Measurements from ENCODE around the gene CRACR2A. TPM values are rescaled to one million over a fixed set of nuclear protein-coding genes. Genes with fewer than 3 reads are reported as not detected.

CRACR2A gene
- polyA plus RNA-seq, 2 donors: 0.38 to 0.57 TPM

DNA sequence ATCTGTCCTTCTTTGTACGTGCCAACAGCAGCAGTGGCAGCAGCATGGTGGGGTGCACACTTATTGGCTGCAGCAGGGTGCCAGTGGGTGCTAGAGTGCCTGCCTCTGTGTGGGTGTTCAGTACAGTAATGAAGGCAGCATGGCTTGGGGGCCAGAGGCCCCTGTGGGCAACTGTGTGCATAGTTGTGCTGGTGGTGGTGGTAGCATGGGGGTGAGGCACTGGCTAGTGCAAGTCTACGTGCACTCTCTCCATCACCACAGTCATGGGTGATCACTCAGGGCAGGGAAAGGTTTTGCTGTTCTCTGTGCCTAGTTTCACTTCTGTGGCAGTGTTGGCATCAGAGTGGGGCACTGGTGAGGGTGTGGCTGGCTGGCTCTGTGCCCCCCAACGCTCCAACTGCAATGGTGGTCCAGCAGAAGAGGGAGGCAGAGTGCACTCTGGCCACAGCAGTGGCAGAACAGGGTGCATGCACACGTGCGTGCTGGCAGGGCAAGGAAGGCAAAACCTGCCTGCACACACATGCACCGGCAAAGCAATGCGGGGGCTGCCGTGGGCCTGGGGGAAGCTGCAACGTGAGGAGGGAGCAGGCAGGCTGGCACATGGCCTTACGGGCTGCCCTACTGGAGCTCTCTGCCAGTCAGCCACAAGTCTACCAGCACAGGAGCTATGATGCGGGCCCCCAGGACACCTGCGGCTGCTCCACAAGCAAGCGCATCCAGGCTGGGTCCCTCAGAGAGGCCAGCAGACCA is 60.1 kb downstream of the CRACR2A start:
- no peaks in the 10 kb centered on the region for H3K36me3 ChIP-seq (ENCODE audit: control insufficient read depth in 2 of 2, insufficient read depth in 2 of 2, low read length in 1 of 2)
- H3K4me1 ChIP-seq (ENCODE audit: control insufficient read depth in 2 of 2, insufficient read depth in 2 of 2, low read length in 1 of 2): no peaks in the 10 kb centered on the region
- H3K27ac ChIP-seq (ENCODE audit: low read depth in 2 of 2, low read length in 1 of 2): no peak overlapping the region
- 80 to 81% methylated on average over 13 of the region's 13 CpGs for WGBS, 2 donors
- no peaks in the 10 kb centered on the region for H3K27me3 ChIP-seq (ENCODE audit: control insufficient read depth in 1 of 2, insufficient read depth in 2 of 2, low read length in 2 of 2)
- H3K9me3 ChIP-seq (ENCODE audit: control insufficient read depth in 2 of 2, insufficient read depth in 1 of 2, low read depth in 1 of 2, low read length in 1 of 2): no peaks in the 10 kb centered on the region
- no peak overlapping the region for H3K4me3 ChIP-seq (ENCODE audit: low read depth in 1 of 2, low read length in 2 of 2)

DNA sequence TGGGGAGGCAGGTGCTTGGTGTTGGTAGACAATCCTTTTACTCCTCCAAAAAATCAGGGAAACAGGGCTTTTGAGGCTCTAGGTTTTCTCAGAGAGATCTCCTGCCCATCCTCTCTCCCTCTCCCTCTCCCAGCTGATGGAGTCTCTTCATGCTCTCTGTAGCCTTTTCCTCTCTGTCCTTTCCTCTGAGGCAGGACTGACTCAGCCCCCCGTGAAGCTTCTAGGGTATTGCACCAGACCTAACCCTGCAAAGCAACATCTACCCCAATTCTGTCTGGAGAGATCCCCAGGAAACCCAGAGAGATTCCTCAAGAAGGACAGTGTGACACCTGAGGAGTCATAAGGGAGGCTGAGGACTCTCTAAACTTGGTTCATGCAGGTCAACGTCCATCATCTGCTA is 66.4 kb downstream of the CRACR2A start:
- H3K4me1 ChIP-seq (ENCODE audit: control insufficient read depth in 2 of 2, insufficient read depth in 2 of 2, low read length in 1 of 2): no peaks in the 10 kb centered on the region
- H3K4me3 ChIP-seq (ENCODE audit: low read depth in 1 of 2, low read length in 2 of 2): no peak overlapping the region
- H3K9me3 ChIP-seq (ENCODE audit: control insufficient read depth in 2 of 2, insufficient read depth in 1 of 2, low read depth in 1 of 2, low read length in 1 of 2): no peaks in the 10 kb centered on the region
- H3K36me3 ChIP-seq (ENCODE audit: control insufficient read depth in 2 of 2, insufficient read depth in 2 of 2, low read length in 1 of 2): no peaks in the 10 kb centered on the region
- H3K27ac ChIP-seq (ENCODE audit: low read depth in 2 of 2, low read length in 1 of 2): no peak overlapping the region
- 81 to 87% methylated on average over 2 of the region's 2 CpGs for WGBS, 2 donors
- no peaks in the 10 kb centered on the region for H3K27me3 ChIP-seq (ENCODE audit: control insufficient read depth in 1 of 2, insufficient read depth in 2 of 2, low read length in 2 of 2)

DNA sequence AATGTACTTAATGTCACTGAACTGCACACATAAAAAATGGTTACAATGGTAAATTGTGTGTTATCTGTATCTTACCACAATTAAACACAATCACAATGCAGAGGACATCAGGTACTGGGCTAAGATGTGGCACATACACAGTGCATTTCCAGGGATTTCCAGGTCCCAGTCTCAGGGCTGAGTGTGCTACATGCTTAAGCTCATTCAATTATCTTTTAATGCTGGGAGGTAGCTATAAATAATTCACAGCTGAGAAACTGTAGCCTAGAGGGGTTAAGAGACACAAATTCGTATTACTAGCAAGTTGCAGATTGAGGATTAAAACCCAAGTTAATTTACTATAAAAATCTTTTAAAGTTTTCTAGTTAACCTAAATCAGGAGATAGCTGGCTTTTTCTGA is 67.1 kb downstream of the CRACR2A start:
- Histone ChIP-seq H3K4me3 (ENCODE audit: low read depth in 1 of 2, low read length in 2 of 2) (no peak overlapping the region), H3K27ac (ENCODE audit: low read depth in 2 of 2, low read length in 1 of 2) (no peak overlapping the region), H3K36me3 (ENCODE audit: control insufficient read depth in 2 of 2, insufficient read depth in 2 of 2, low read length in 1 of 2) (no peaks in the 10 kb centered on the region), H3K4me1 (ENCODE audit: control insufficient read depth in 2 of 2, insufficient read depth in 2 of 2, low read length in 1 of 2) (no peaks in the 10 kb centered on the region), H3K27me3 (ENCODE audit: control insufficient read depth in 1 of 2, insufficient read depth in 2 of 2, low read length in 2 of 2) (no peaks in the 10 kb centered on the region), H3K9me3 (ENCODE audit: control insufficient read depth in 2 of 2, insufficient read depth in 1 of 2, low read depth in 1 of 2, low read length in 1 of 2) (no peaks in the 10 kb centered on the region)
- WGBS, 2 donors: 42 to 63% methylated on average over 1 of the region's 1 CpG

DNA sequence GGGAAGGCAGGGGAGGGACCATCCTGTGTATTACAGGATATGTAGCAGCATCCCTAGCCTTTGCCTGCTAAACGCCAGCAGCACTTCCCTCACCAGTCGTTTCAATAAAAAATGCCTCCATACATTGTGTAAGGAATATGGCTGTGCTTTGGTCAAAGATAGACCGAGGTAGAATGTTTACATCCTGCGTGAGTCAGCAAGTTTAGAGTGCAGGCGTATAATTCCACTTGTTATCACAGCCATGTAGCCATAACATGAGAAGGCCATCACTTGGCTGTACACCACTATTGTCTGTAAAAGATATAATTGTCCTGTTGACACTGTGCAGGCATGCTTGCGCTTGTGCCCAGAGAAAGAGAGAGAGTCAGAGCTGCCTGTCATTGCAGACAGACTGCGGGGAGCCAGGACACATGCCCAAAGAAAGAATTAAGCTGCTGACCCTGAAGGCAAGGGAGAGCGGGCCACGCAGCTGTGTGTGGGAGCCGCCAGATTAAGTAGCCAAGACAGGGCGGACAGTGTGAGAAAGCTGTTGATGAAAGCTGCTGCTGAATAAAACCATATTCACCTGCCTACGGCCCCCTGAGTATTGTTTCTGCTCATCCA is 68.4 kb downstream of the CRACR2A start:
- H3K4me1 ChIP-seq (ENCODE audit: control insufficient read depth in 2 of 2, insufficient read depth in 2 of 2, low read length in 1 of 2): no peaks in the 10 kb centered on the region
- no peak overlapping the region for H3K27ac ChIP-seq (ENCODE audit: low read depth in 2 of 2, low read length in 1 of 2)
- no peak overlapping the region for H3K4me3 ChIP-seq (ENCODE audit: low read depth in 1 of 2, low read length in 2 of 2)
- 80 to 88% methylated on average over 12 of the region's 12 CpGs for WGBS, 2 donors
- H3K27me3 ChIP-seq (ENCODE audit: control insufficient read depth in 1 of 2, insufficient read depth in 2 of 2, low read length in 2 of 2): no peaks in the 10 kb centered on the region
- no peaks in the 10 kb centered on the region for H3K36me3 ChIP-seq (ENCODE audit: control insufficient read depth in 2 of 2, insufficient read depth in 2 of 2, low read length in 1 of 2)
- H3K9me3 ChIP-seq (ENCODE audit: control insufficient read depth in 2 of 2, insufficient read depth in 1 of 2, low read depth in 1 of 2, low read length in 1 of 2): no peaks in the 10 kb centered on the region

DNA sequence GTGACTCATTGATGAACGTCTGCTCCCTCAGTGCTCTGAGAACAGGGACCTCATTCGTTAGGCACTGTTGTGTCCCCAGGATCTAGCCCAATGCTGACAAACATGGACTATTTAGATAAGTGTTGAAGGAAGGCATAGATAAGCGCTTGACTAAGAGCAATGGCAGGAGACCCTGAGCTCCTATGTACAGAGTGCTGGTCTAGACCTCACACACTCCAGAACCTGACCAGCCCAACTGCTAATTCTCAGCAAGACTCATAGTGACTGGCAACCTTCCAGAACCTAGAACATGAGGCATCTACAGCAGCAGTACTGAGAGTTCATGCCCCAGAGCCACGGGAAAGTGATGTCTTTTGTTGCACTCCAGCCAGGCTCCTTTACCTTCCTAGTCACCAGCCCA is 69.2 kb downstream of the CRACR2A start:
- Histone ChIP-seq H3K4me3 (ENCODE audit: low read depth in 1 of 2, low read length in 2 of 2) (no peak overlapping the region), H3K27ac (ENCODE audit: low read depth in 2 of 2, low read length in 1 of 2) (no peak overlapping the region), H3K36me3 (ENCODE audit: control insufficient read depth in 2 of 2, insufficient read depth in 2 of 2, low read length in 1 of 2) (no peaks in the 10 kb centered on the region), H3K9me3 (ENCODE audit: control insufficient read depth in 2 of 2, insufficient read depth in 1 of 2, low read depth in 1 of 2, low read length in 1 of 2) (no peaks in the 10 kb centered on the region), H3K27me3 (ENCODE audit: control insufficient read depth in 1 of 2, insufficient read depth in 2 of 2, low read length in 2 of 2) (no peaks in the 10 kb centered on the region), H3K4me1 (ENCODE audit: control insufficient read depth in 2 of 2, insufficient read depth in 2 of 2, low read length in 1 of 2) (no peaks in the 10 kb centered on the region)
- 79 to 84% methylated on average over 4 of the region's 4 CpGs for WGBS, 2 donors

DNA sequence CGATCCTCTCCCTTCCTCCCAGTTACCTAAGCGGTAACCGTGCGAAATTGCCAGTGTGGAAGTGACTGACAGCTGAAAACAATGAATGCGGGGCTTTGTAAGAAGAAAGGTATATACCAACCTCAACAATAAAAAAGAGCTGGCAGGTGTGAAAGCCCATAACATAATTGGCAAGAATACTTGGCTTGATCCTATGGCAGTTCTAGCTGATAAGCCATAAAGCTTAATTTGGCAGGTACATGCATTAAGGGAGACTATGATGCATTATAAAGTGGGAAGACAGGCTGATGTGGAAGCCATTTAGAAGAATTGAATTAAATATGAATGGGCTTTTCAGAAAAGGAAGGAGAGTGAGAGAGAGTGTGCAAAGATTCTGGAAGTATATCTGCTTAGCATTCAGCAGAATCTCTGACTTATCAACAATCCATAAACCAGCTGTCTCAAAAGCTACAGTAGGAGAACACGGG is 71.3 kb downstream of the CRACR2A start:
- no peak overlapping the region for H3K4me3 ChIP-seq (ENCODE audit: low read depth in 1 of 2, low read length in 2 of 2)
- H3K4me1 ChIP-seq (ENCODE audit: control insufficient read depth in 2 of 2, insufficient read depth in 2 of 2, low read length in 1 of 2): no peaks in the 10 kb centered on the region
- WGBS, 2 donors: 80 to 87% methylated on average over 6 of the region's 6 CpGs
- H3K36me3 ChIP-seq (ENCODE audit: control insufficient read depth in 2 of 2, insufficient read depth in 2 of 2, low read length in 1 of 2): no peaks in the 10 kb centered on the region
- H3K9me3 ChIP-seq (ENCODE audit: control insufficient read depth in 2 of 2, insufficient read depth in 1 of 2, low read depth in 1 of 2, low read length in 1 of 2): no peaks in the 10 kb centered on the region
- no peak overlapping the region for H3K27ac ChIP-seq (ENCODE audit: low read depth in 2 of 2, low read length in 1 of 2)
- no peaks in the 10 kb centered on the region for H3K27me3 ChIP-seq (ENCODE audit: control insufficient read depth in 1 of 2, insufficient read depth in 2 of 2, low read length in 2 of 2)

DNA sequence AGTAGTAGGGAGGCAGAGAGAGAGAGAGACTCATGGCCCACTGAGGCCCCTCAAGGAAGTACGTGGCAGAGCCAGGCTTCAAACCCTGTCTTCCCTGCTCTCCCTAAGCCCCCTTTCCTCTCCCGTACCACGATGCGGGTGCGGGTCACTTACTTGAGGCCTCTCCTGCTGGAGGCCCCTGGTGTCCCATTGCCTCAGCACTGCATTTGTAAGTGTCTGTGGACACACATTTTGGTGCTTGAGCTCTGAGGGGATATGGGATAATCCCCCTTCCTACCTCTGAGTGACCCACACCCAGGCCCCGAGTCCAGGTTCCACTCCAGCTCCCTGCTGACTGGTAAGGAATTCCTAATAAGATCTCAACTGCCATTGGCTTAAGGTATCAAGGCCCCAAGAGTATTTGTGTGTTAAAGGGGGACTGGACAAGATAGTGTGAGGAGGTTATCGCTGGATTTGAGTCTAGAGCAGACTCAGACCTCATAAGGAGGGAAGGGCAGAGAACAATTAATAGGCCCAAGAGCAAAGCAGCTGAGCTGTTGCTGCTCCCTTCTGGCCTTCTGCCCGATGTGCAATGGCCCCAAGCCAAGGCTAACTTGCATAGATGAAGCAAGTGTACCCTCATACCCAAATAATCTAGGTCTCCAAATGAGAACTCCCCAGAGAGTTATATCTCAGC is 71.9 kb downstream of the CRACR2A start:
- H3K36me3 ChIP-seq (ENCODE audit: control insufficient read depth in 2 of 2, insufficient read depth in 2 of 2, low read length in 1 of 2): no peaks in the 10 kb centered on the region
- no peaks in the 10 kb centered on the region for H3K9me3 ChIP-seq (ENCODE audit: control insufficient read depth in 2 of 2, insufficient read depth in 1 of 2, low read depth in 1 of 2, low read length in 1 of 2)
- no peak overlapping the region for H3K27ac ChIP-seq (ENCODE audit: low read depth in 2 of 2, low read length in 1 of 2)
- H3K27me3 ChIP-seq (ENCODE audit: control insufficient read depth in 1 of 2, insufficient read depth in 2 of 2, low read length in 2 of 2): no peaks in the 10 kb centered on the region
- 78 to 80% methylated on average over 8 of the region's 8 CpGs for WGBS, 2 donors
- no peaks in the 10 kb centered on the region for H3K4me1 ChIP-seq (ENCODE audit: control insufficient read depth in 2 of 2, insufficient read depth in 2 of 2, low read length in 1 of 2)
- H3K4me3 ChIP-seq (ENCODE audit: low read depth in 1 of 2, low read length in 2 of 2): no peak overlapping the region

DNA sequence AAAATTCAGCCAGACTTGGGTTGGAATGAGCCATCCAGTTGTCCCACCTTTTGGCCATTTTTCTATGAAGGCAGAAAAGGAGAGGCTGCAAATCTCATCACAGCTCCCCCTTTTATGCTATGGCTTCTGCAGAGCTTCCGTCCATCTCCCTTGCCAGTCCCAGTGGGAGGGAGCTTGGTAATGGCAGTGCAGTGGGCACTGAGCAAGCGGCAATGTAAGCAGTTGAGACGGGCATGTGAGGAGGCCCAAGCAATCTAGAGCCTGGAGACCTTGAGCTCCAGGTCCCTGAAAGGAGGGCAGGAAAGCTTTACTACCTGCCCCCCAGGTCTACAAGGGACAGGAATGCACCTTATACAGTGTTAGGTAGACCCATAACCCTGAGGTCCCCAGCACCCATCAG is 73.1 kb downstream of the CRACR2A start:
- Histone ChIP-seq H3K27ac (ENCODE audit: low read depth in 2 of 2, low read length in 1 of 2) (no peak overlapping the region), H3K9me3 (ENCODE audit: control insufficient read depth in 2 of 2, insufficient read depth in 1 of 2, low read depth in 1 of 2, low read length in 1 of 2) (no peaks in the 10 kb centered on the region), H3K4me3 (ENCODE audit: low read depth in 1 of 2, low read length in 2 of 2) (no peak overlapping the region), H3K4me1 (ENCODE audit: control insufficient read depth in 2 of 2, insufficient read depth in 2 of 2, low read length in 1 of 2) (no peaks in the 10 kb centered on the region), H3K36me3 (ENCODE audit: control insufficient read depth in 2 of 2, insufficient read depth in 2 of 2, low read length in 1 of 2) (no peaks in the 10 kb centered on the region), H3K27me3 (ENCODE audit: control insufficient read depth in 1 of 2, insufficient read depth in 2 of 2, low read length in 2 of 2) (no peaks in the 10 kb centered on the region)
- WGBS, 2 donors: 94 to 96% methylated on average over 3 of the region's 3 CpGs

DNA sequence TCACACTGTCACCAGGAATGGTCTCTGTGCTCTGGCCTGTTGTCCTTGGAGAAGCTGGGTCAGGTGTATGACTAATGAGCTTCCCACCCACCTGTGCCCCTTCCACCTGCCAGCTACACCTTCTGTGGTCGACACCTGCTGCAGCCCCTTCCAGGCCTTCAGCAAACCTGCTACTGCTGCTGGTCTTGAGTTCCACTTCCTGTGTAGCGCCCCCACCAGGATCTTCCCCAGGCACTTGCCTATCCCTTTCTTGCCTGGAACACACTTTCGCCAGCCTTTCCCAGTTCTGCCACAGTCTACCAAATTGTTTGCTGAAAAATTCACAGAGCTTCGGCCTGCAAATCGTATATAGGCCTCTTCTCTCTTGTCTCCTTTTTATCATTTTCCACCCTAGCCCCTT is 75.3 kb downstream of the CRACR2A start:
- H3K27me3 ChIP-seq (ENCODE audit: control insufficient read depth in 1 of 2, insufficient read depth in 2 of 2, low read length in 2 of 2): no peaks in the 10 kb centered on the region
- 90 to 96% methylated on average over 5 of the region's 5 CpGs for WGBS, 2 donors

More for the DNA sequence above, 75.3 kb downstream of the CRACR2A start:
- H3K36me3 ChIP-seq (ENCODE audit: control insufficient read depth in 2 of 2, insufficient read depth in 2 of 2, low read length in 1 of 2): no peaks in the 10 kb centered on the region
- no peak overlapping the region for H3K27ac ChIP-seq (ENCODE audit: low read depth in 2 of 2, low read length in 1 of 2)
- no peak overlapping the region for H3K4me3 ChIP-seq (ENCODE audit: low read depth in 1 of 2, low read length in 2 of 2)
- no peaks in the 10 kb centered on the region for H3K4me1 ChIP-seq (ENCODE audit: control insufficient read depth in 2 of 2, insufficient read depth in 2 of 2, low read length in 1 of 2)
- no peaks in the 10 kb centered on the region for H3K9me3 ChIP-seq (ENCODE audit: control insufficient read depth in 2 of 2, insufficient read depth in 1 of 2, low read depth in 1 of 2, low read length in 1 of 2)

All from esophagus (tissue), 2 donors.